ENCODE results near the gene DFFA.

- TF ChIP-seq CTCF (IDR thresholded peaks at IDR 0.05) (no peak), POLR2A (IDR thresholded peaks at IDR 0.05) (no peak), POLR2AphosphoS5 (IDR thresholded peaks at IDR 0.05) (no peak), EP300 (IDR thresholded peaks at IDR 0.05) (no peak)
Measured at GRCh38 chr1:10497109-10497508, 24.8 kb upstream of the DFFA start.
